ENCODE data around the gene CHRNB4.
"Not testable (repeated sequence)": the region's sequence is repeated elsewhere in the genome, so short reads cannot be mapped to it uniquely, and the experiment has no call there.

The CHRNB4 gene

GRCh38 chr15:78641102-78641748 lies at the start of gene CHRNB4:
Gene CHRNB4, minus strand, starts transcription at chr15:78641210. Its CDS starts 77 bp downstream, at chr15:78641133.
- peaks cover under 1% of the 10 kb centered on the region for H3K27me3 Mint-ChIP-seq (ENCODE audit: low read depth)
- peak in 2 of 3 experiments; percentile 14 to 36 for TF ChIP-seq CTCF (IDR thresholded peaks at IDR 0.05; ENCODE audit: unreplicated experiment in 3 of 3)
- peak within 1 kb of the TSS; percentile 89 to 91 (median 89) for H3K4me3 Mint-ChIP-seq
- no peaks in the 10 kb centered on the region for H3K36me3 Mint-ChIP-seq (ENCODE audit: low read depth)
- no peaks in the 10 kb centered on the region for H3K9me3 Mint-ChIP-seq
- peak within 1 kb of the TSS; percentile 73 to 94 (median 77) for H3K27ac Mint-ChIP-seq
- peaks cover 18% of the 10 kb centered on the region for H3K4me1 Mint-ChIP-seq

- Mint-ChIP-seq H3K9me3 (no peaks in the 10 kb centered on the region), H3K27me3 (ENCODE audit: low read depth) (no peaks in the 10 kb centered on the region), H3K4me1 (peaks cover 38% of the 10 kb centered on the region), H3K36me3 (ENCODE audit: low read depth) (no peaks in the 10 kb centered on the region), H3K27ac (no peak overlapping the region), H3K4me3 (no peak overlapping the region)
- TF ChIP-seq CTCF (IDR thresholded peaks at IDR 0.05; ENCODE audit: unreplicated experiment in 3 of 3) = no peak
Observed at GRCh38 chr15:78689626-78690025, 48.6 kb upstream of the CHRNB4 start.

GRCh38 chr15:78685925-78686324 lies 44.9 kb upstream of the CHRNB4 start:
- Mint-ChIP-seq H3K36me3 (ENCODE audit: low read depth) (no peaks in the 10 kb centered on the region), H3K27ac (peak overlapping the region; percentile 89 to 99 (median 95)), H3K4me1 (peaks cover 52% of the 10 kb centered on the region), H3K9me3 (no peaks in the 10 kb centered on the region), H3K4me3 (peak overlapping the region; percentile 29 to 61 (median 33)), H3K27me3 (ENCODE audit: low read depth) (peaks cover 4% of the 10 kb centered on the region)
- TF ChIP-seq CTCF (IDR thresholded peaks at IDR 0.05; ENCODE audit: unreplicated experiment in 3 of 3) = no peak

- peaks cover 4% of the 10 kb centered on the region for H3K27me3 Mint-ChIP-seq (ENCODE audit: low read depth)
- H3K4me1 Mint-ChIP-seq = peaks cover 56% of the 10 kb centered on the region
- no peak for TF ChIP-seq CTCF (IDR thresholded peaks at IDR 0.05; ENCODE audit: unreplicated experiment in 3 of 3)
- H3K27ac Mint-ChIP-seq = peak overlapping the region; percentile 89 to 99 (median 95)
- no peaks in the 10 kb centered on the region for H3K36me3 Mint-ChIP-seq (ENCODE audit: low read depth)
- H3K9me3 Mint-ChIP-seq = no peaks in the 10 kb centered on the region
- peak overlapping the region; percentile 29 to 61 (median 52) for H3K4me3 Mint-ChIP-seq
Observed at GRCh38 chr15:78685159-78685921, 44.3 kb upstream of the CHRNB4 start.

- Mint-ChIP-seq H3K4me1 (peaks cover 62% of the 10 kb centered on the region), H3K27me3 (ENCODE audit: low read depth) (peaks cover 4% of the 10 kb centered on the region), H3K27ac (peak overlapping the region; percentile 55 to 95 (median 89)), H3K9me3 (no peaks in the 10 kb centered on the region), H3K4me3 (no peak overlapping the region), H3K36me3 (ENCODE audit: low read depth) (no peaks in the 10 kb centered on the region)
- no peak for TF ChIP-seq CTCF (IDR thresholded peaks at IDR 0.05; ENCODE audit: unreplicated experiment in 3 of 3)
Observed at GRCh38 chr15:78684657-78685056, 43.6 kb upstream of the CHRNB4 start.

- H3K4me3 Mint-ChIP-seq; H3K36me3 Mint-ChIP-seq (ENCODE audit: low read depth): not testable (repeated sequence)
Observed at GRCh38 chr15:78683599-78683998, 42.6 kb upstream of the CHRNB4 start.

More at GRCh38 chr15:78683599-78683998, 42.6 kb upstream of the CHRNB4 start:
- Mint-ChIP-seq H3K27ac (peak overlapping the region in 1 of 3 experiments; percentile 51), H3K4me1 (peaks cover 64% of the 10 kb centered on the region)
- H3K27me3 Mint-ChIP-seq (ENCODE audit: low read depth); H3K9me3 Mint-ChIP-seq: not testable (repeated sequence)

Data from nephron (organoid).